Dermis blood vessel endothelial cell (primary cell): ENCODE results near the gene CCNB2. TPM values are rescaled to one million over a fixed set of nuclear protein-coding genes. Genes with fewer than 3 reads are reported as not detected.
"Not testable (repeated sequence)": the region's sequence is repeated elsewhere in the genome, so short reads cannot be mapped to it uniquely, and the experiment has no call there.

Experiments
- DNase-seq: peaks from one replicate; pipeline ENCODE4 v3.0.0; 2010
- total RNA-seq: library from RNA; depleted of rRNA; stranded (reverse); fragments of >200 nt; gene quantifications from 2 replicates; pipeline ENCODE4 v1.2.3, GENCODE V29; 2014

Gene CCNB2
- total RNA-seq: 13.6 and 61.3 TPM in 2 replicates

DNA sequence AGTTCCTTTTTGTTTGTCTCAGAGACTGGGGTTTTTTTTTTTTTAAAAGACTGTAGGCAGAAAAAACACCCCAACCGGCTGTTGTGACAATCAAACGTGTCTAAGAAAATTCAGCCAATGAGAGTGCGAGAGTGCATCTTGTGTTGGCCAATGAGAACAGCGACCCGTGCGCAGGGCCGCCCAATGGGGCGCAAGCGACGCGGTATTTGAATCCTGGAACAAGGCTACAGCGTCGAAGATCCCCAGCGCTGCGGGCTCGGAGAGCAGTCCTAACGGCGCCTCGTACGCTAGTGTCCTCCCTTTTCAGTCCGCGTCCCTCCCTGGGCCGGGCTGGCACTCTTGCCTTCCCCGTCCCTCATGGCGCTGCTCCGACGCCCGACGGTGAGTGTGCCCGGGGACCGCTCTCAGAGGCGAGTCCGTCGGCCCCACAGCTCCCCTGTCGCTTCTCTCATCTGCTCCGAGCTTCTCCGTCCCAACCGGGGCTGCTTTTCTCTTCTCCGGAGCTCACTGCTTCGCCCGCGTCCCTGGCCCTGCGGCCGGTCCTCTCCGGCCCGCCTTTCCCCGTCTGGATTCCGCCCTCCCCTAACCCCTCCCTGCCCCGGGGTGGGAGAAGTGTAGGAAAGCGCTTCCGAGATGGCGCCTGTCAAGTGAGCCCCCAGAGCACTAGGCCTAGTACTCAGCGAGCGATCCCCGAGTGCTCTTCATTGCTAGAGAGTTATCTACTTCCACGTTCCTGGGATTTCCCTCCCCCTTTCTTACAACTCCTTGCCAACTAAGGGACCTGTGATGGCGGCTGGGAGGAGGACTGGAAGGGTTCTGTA lies at the start of gene CCNB2:
TSS of gene CCNB2 (plus strand) at position 235 of the 821 bp plus-strand sequence. CDS start at position 358, 123 bp downstream.
- DNase-seq: peak; percentile 96

DNA sequence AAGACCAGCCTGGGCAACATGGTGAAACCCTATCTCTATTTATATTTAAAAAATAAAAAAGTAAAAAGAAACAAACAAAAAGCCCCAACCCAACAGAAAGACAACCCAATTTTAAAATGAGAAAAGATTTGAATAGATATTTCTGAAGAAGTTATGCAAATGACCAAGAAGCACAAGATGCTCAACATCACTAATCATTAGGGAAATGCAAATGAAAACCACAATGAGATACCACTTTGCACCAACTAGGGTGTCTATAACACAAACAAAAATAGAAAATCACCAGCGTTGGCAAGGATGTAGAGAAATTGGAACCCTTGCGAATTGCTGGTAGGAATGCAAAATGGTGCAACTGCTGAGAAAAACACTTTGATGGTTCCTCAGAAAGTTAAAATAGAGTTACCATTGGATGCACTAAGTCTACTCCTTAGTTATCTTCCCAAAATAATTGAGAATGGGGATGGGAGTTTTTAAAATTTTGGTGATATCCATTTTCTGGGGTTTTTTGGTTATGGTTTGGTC lies 45.8 kb upstream of the CCNB2 start:
- no peak for DNase-seq

DNA sequence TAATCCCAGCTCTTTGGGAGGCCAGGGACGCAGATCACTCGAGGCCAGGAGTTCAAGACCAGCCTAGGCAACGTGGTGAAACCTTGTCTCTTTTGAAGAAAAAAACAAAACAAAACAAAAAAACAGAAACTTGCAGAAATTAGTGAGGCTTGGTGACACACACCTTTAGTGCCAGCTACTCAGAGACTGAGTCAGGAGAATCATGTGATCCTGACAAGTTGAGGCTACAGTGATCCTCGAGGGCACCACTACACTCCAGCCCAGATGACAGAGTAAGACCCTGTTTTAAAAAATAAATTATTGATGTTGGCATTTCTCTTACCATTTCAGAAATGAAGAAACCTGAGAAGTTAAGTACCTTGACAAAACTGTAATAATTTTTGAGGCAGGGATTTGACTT lies 44.6 kb upstream of the CCNB2 start:
- DNase-seq: no peak

DNA sequence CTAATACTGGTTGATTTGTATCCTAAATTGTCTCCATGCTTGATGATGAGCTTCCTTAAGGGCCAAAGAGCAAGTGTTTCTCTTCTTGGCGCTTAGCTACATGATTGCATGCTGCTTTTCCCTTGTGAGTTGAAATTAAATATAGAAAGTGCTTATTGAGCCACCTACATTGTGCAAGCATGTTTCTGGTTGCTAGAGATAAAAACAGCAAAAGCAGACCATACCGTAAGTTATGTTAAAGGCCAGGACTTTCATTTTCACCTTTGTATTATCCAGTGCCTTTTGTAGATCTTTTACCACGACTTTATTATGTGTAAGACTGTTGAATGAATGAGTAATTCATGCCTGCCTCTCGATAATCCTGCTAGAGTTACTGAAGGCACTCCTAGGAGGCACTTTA lies 41.9 kb upstream of the CCNB2 start:
- DNase-seq: no peak

DNA sequence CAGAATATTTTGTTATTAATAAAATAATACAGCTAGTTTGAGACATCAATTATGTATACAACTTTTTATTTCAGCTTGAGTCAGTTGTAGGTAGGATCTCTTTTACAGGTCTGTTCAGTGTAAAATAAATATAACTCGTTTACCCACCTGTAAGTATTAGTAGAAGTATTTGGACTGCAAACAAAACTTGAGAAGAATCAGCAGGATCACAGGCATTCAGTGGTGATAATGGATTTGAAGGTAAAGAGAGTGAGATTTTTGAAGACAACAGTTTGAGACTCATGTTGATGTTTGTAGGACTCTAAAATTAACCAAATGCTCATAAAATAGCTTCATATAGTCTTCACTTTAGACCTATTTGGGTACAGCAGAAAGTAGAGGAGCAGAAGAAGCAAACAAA lies 35.5 kb upstream of the CCNB2 start:
- DNase-seq: no peak

DNA sequence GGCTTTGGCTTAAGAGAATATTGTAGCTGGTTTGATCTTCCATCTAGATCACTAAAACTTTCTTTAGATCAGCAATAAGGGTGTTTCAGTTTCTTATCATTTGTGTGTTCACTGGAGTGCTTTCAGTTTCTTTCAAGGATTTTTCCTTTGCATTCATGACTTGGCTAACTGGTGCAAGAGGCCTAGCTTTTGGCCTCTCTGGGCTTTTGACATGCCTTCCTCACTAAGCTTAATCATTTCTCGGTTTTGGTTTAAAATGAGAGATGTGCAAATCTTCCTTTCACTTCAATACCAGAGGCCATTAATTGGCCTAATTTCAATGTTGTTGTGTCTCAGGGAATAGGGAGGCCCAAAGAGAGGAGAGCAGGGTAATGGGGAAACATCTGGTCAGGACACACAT lies 30.3 kb upstream of the CCNB2 start:
- DNase-seq: no peak

DNA sequence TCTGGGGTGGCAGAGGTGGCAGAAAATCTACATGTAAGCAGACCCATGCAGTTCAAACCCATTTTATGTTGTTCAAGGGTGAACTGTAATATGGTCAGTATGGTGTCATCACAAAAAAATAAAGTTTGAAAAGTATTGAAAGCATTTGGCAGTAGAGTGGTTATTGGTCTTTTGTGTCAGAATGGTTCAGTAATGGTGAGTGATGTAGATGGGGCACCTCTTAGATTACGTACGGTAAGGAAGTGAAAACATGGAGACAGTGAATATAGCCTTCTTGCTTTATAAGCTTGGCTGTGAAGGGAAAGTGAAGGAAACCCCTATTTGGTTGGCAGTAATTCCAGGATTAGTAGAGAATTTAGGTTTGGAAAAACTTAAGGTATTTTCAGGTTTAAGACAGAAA lies 17.2 kb upstream of the CCNB2 start:
- DNase-seq: no peak

DNA sequence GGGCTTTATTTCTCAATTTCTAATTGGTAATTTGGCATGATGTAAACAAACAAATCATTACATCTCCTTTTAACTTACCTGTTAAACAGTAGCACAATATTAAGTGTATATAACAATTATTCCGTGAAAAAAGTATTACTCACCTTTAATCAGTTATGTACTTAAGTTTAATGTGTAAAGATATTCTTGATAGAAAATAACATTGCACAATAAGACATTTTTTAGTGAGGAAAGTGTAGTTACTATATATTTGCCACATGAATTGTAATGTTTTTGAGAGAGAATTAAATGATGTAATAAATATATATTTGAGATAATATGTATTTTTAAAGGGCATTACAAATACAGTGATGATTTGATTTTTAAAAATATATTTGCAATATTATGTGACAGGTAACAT lies 10.9 kb upstream of the CCNB2 start:
- no peak for DNase-seq

DNA sequence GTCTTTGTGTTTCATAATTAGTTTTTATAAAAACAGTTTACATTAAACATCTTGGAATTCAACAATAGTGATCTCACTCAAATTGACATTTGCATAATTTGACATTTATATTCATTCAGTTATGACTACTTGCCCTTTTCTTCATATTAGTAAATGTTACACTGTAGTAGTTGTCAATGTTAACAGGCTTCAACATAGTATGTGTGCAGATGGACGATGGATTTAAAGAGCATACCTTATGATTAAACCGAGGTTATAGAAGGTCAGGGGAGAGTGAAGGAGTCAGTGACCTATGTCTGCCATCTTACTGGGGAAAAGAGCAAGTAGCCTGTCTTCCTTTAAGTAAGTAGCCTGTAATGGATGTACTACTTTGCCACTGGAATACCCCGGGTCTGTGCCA lies 8.5 kb upstream of the CCNB2 start:
- DNase-seq: no peak

DNA sequence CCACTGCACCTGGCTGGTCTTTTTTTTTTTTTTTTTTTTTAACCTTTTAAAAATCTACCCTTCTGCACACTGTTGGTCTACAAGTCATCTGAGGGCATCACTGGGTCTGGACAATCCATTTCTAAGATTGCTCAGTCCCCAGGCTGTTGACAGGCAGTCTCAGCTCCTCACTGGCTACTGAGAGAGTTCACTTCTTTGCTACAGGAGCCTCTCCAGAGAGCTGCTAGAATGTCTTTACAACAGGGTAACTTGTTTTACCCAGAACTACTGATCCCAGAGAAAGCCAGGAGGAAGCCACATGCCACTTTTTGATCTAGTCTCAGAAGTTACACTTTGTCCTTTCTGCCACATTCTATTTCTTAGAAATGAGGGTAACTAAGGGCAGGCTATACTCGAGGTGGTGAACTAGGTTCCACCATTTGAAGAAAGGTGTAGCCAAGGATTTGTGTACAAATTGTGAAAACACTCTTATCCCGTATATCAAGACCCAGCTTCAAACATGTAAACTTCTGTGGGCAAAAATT lies 5.7 kb upstream of the CCNB2 start:
- no peak for DNase-seq

DNA sequence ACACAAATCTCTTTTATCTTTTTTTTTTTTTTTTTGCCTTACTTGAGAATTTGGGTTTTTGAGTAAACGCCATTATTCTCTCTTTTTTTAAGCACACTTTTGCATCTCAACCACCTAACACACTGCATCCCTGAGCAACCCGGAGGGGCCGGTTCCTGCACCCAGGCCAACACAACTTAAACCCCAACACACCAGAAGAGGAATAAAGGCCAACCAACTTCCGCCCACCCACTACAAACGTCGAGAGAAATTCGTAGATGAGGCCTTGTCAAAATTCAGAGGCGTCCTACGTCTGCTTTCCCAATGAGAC lies 389 bp upstream of the CCNB2 start:
- DNase-seq: no peak

DNA sequence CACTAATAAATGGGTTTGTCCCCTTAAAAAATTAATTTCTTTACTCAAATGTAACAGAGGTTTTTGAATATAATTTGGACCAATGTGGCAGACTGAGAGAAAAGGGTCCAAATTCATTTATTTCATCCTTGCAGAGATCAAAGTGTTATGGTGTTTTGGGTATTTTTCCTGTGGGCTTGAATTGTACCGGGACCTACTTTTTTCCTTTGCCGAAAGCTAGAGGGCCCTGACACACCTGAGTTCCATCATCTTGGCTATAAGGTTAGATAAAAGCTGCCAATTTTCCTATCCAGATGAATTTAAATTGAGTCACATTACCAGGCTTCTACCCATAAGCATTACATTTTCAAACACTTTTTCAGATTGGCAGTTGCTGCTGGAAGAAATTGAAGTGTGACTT lies 908 bp downstream of the CCNB2 start:
- DNase-seq: no peak

DNA sequence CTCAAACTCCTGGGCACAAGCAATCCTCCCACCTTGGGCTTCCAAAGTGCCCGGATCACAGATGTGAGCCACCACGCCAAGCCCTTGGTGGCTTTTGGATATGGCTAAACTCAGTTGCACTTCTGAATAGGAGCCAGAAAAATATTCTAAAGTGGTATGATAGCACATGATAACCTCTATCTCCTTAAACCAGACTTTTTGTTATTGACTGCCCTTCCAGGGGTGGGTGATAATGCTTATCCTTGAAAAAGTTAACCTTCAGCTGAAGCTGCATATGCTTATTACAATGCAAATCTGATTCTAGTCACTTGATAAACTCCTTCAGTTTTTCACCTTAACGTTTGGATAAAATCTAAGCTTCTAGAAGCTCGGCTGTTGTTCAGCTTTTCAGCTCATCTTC lies 6.3 kb downstream of the CCNB2 start:
- no peak for DNase-seq

DNA sequence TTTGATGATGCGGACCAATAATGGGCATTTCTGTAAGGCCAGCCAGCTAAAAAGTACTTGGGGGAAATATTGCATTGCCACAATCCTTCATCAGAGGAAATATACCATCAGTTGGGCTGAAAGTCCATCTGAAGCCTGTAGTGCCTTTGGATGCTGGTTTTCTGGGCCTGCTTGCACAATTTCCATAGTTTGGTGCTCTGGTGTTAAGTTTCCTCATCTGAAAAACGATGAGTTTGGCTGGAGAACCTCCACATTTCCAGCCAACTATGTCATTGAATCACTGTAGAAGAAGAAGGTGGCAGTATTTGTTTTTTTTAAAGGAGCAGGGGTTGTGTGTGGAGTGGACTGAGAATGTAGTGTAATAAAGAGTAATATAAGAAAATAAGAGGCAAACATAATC lies 10.1 kb downstream of the CCNB2 start:
- no peak for DNase-seq

DNA sequence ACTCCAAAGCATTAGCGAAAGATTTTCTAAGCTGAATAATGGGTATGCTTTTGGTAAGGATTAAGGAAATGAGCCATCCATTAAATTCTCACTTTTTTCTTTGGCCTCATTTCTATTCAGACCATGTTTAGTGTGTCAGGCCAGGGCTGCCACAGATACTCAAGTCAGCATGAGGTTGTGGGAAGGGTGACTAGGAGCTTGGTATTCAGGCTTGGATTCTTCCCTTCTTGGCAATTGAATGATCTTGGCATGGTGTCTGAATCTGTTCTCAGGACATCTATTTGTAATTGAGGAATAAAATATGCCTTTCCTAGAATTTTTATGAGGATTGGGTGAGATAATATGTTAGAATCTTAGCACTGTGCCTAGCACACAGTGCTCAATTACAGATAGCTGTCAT lies 11.2 kb downstream of the CCNB2 start:
- DNase-seq: no peak

DNA sequence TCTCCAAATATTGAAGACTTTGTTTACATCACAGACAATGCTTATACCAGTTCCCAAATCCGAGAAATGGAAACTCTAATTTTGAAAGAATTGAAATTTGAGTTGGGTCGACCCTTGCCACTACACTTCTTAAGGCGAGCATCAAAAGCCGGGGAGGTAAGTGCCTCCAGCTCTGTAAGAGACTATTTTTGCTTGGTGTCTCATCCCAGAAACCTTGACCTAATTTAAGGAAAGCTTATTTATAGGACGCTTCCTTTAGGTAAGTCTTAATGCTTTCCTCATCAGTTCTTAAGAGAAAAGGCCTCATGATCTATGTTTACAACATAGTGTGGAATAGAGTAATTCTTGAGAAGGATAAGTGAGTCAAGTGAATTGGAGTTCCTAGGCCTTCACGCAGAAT lies 11.8 kb downstream of the CCNB2 start:
- DNase-seq: no peak

DNA sequence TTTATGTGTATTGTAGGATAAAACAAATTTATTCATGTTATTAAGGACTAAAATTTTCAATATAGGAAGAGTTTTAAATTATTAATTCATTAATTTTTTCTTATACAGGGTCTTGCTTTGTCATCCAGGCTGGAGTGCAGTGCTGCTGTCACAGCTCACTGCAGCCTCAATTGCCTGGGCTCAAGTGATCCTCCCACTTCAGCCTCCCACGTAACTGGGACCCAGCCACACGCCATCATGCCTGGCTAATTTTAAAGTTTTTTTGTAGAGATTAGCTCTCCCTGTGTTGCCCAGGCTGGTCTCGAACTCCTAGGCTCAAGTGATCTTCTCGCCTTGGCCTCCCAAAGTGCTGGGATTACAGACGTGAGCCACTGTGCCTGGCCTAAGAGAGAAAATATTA lies 14.7 kb downstream of the CCNB2 start:
- no peak for DNase-seq

DNA sequence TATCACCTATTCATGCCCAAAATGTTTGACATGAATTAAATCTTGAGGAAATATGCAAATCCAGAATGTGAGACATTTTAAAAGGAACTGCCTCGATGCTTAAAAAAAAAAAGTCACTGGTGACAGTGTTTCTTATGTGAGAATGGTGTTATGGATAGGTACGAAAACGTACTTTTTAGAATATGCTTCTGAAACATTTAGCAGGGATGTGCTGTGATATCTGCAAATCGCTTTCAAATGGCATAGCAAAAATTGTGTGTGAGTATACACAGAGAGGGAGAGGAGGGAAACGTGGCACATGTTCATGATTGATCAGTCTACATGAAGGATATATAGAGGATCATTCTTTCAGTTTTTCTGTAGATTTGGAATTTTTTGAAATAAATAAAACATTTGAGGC lies 16.0 kb downstream of the CCNB2 start:
- no peak for DNase-seq

DNA sequence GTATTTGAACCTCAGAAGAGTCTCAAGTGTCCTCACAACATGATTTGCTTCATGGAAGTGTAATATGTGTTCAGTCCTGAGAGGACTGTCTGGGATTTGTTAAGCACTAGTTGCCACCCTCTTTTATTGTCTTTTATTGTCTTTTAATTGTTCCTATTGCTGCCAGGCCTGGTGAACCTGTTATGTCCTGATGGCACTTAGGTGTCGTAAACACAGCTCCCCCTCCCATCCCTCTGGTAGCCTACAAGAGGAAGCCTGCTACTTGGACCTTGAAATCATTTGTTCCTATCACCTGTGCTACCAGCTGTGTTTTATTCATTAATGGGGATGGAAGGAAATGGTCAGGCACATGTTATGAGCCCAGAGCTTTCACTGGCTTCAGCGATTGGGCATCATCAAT lies 19.3 kb downstream of the CCNB2 start:
- DNase-seq: no peak

DNA sequence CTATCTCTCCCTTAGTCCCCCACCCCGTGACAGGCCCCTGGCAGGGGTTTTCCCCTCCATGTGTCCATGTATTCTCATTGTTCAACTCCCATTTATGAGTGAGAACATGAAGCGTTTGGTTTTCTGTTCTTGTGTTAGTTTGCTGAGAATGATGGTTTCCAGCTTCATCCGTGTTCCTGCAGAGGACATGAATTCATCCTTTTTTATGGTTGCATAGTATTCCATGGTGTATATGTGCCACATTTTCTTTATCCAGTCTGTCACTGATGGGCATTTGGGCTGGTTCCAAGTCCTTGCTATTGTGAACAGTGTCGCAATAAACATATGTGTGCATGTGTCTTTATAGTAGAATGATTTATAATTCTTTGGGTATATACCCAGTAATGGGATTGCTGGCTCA lies 20.7 kb downstream of the CCNB2 start:
- DNase-seq: not testable (repeated sequence)

DNA sequence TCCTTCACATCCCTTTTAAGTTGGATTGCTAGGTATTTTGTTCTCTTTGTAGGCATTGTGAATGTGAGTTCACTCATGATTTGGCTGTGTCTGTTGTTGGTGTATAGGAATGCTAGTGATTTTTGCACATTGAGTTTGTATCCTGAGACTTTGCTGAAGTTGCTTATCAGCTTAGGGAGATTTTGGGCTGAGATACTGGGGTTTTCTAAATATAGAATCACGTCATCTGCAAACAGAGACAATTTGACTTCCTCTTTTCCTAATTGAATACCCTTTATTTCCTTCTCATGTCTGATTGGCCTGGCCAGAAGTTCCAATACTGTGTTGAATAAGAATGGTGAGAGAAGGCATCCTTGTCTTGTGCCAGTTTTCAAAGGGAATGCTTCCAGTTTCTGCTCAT lies 22.3 kb downstream of the CCNB2 start:
- DNase-seq: not testable (repeated sequence)

DNA sequence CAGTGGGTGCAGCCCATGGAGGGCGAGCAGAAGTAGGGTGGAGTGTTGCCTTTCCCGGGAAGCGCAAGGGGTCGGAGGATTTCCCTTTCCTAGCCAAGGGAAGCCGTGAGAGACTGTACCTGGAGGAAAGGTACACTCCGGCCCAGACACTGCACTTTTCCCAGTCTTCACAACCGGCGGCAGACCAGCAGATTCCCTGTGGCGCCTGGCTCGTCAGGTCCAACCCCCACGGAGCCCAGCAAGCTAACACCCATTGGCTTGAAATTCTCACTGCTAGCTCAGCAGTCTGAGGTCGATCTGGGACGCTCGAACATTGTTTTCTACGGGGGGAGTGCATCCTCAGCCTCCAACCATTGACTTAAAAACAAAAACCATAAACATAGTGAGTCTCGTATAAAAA lies 26.5 kb downstream of the CCNB2 start:
- no peak for DNase-seq

DNA sequence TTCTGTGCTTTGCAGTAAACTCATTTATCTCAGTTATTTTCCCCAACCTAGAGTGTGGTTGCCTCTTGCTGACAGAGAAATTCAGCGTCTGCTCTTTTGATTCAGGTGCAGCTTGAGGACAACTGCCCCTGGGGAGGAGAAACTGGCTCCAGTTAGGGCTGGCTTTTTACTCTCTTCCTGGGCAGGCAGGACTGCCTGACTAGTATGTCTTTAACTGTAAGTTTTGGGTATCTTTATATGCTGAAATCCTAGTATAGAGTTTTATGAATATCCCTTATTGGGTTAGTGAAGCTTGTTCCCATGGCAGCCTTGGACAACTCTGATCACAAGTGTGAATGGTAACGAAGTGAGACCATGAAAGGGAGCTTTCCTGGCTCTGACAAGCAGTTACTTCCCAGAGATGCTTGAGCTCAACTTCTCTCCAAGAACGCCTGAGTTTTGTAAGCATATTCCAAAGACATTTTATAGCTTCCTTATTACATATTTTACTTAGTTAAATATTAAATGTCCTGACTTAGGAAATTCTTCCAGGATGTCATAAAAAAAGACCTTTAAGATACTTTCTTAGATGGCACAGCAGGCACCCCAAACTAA lies 27.1 kb downstream of the CCNB2 start:
- no peak for DNase-seq

DNA sequence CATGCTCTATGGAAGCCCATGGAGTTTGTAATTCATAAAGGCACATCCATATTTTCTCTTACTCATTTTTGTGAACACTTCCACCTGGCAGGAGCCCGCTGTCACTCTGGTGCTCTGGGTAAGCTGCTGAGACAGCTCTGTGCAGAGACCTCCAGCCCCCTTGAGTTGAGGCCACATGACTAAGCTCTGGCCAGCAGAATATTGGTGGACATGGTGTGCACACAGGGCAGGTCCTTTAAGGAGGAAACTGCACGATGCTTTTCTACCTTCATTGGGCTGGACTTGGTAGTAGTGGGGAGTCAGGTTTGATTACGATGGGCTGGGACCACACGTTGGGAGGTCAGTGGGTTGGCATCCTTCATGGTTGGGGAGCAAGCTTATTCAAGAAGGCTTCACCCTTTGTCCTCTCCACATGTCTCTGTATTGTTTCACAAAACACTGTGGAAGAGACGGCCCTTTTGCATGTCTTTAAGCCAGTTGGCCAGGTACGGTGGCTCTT lies 29.0 kb downstream of the CCNB2 start:
- DNase-seq: no peak
